ENCODE data around the gene C10orf88.
"Not testable (repeated sequence)": the region's sequence is repeated elsewhere in the genome, so short reads cannot be mapped to it uniquely, and the experiment has no call there.

The C10orf88 gene

DNA sequence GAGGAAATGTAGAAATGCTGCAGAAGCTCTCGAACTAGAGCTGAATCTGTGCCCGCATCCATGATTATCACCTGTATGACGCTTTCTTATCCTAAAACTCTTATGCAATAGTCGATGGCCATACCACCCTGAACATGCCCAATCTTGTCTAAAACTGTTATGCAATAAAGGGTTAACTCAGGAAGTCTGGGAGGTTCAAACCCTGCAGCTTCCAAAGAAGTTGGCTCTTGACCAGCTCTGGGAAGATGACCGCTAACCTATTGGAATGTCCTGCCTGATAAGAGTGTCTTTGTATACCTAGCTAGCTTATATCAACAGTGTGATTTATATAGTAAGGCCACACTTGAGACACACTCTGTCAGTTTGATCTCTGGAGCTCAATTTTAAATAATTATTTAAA lies 3.4 kb upstream of the C10orf88 start:
- no peak for DNase-seq

DNA sequence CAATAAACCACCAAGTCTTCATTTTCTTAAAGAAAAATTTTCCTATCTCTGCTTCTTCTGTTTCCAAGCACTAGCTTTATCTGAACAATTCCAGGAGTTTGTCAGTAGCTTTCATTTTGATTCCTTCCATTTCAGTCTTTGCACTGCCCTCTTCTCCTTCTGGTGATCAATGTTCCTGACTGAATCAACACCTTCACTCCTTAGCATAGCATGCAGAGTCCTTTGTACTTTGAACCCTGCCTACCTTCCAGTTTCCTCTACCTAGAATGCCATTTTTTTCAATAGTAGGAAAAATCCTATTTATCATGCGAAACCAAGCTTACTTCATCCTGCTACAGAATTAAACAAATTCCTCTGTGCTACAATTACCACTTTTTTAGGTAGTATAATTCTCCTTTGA lies 1.9 kb upstream of the C10orf88 start:
- DNase-seq: no peak

DNA sequence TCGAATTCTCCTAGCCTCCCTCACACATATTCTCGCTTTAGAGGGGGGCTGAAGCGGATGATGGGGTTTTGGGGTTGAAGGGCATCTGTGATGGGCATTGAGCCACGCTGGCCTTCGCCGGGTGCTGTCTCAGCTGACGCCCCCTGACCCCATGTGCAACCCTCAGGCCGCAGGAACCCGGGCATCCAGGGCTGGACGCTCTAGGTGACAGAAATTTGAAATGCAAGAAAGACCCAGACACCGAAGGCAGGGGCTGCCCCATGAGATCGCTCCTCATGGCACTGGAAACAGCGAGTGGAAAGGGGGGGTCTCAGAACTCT lies 664 bp upstream of the C10orf88 start:
- DNase-seq: no peak

DNA sequence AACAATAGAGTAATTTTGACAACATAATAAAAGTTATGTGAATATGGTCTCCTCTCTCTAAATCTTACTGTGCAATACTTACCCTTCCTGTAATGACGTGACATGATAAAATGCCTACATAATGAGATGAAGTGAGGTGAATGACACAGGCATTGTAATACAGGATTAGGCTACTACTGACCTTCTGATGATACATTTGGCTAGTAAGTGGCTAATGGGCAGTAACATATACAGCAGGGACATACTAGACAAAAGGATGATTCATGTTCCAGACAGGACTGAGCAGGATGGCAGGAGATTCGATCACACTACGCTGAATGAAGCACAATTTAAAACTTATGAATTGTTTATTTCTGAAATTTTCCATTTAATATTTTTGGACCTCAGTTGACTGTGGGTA lies 4.7 kb downstream of the C10orf88 start:
- no peak for DNase-seq

DNA sequence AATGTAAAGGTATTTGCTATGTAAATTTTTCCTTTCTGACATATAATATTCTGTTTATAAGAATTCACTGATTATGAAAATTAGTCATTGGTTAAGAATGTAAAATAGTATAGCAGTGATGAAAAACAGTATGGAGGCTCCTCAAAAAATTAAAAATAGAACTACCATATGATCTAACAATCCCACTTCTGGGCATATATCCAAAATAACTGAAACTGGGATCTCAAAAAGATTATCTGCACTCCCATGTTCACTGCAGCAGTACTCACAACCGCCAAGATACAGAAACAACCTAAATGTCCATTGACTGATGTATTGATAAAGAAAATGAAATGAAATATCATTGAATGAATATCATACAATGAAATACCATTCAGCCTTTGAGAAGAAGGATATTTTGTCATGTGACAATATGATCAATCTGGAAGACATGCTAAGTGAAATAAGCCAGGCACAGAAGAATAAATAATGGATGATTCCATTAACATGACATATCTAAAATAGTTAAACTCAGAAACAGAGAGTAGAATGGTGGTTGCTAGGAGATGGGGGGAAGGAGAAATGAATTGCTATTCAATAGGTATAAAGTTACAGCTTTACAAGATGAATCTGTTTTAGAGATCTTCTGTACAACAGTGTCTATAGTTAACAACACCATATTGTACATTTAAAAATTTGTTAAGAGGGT lies 14.0 kb downstream of the C10orf88 start:
- no peak for DNase-seq

DNA sequence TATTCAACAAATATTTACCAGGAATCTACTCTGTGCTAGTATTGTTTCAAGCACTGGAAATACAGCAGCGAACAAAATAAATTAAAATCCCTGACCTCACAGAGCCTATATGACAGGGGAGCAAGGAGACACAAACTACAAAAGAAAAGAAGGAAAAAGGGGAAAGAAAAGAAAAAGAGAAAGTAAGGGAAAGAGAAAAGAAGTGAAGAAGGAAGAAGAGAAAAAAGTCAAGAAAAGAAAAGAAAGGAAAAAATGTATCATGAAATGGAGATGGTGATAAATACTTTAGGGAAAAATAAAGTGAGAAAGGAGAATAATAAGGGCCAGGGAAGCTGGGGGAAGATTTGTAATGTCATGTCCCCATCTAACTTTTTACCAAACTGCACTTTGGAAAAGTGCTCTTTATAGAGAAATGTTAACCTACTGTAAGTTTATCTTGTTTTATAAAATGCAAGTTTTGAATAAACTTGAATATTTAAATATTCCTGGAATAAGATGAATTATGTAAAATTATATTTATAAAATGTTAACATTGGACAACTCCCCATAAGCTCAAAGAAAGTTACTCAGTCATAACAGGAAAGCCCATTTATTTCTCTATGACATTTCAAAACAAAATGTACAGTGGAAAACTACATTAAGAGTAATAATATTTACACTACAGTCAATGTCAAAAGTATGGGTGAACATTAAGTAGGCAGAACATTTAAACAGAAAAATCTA lies 14.7 kb downstream of the C10orf88 start:
- no peak for DNase-seq

DNA sequence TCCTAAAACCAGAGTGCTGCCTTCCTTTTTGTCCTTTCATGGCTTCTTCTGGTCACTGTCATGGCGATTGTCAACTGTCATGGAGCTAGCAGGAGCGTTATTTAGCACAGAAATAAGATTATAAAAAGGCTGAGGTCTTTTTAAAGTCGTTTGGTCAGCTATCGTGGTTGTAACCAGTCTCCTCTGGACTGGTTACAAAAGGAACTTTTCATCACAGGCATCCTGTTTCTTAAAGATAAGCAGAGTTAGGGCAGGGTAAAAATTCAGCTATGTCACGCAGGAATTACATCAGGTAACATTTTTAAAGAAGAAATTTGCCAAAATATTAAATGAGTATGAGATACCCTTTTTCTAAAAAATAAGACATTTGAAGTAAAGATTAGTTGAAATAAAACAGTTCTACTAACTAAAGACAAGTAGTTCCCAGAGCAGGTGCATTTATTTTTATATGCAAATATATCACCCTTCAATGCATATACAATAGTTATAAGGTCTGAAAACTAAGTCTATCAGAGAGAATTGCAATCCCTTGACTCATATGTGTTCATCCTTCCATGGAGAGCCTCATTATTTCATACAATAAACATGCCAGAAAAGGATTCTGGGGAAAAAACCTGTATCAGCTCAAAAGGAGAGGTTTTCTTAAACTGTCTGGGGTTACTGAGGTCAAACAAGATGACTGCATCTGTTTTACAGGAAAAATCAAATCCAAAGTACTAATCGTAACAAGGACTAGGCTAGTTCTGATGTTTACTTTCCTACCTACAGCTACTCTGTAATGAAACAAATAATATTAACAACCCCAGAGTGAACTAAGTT lies 22.7 kb downstream of the C10orf88 start:
- no peak for DNase-seq

DNA sequence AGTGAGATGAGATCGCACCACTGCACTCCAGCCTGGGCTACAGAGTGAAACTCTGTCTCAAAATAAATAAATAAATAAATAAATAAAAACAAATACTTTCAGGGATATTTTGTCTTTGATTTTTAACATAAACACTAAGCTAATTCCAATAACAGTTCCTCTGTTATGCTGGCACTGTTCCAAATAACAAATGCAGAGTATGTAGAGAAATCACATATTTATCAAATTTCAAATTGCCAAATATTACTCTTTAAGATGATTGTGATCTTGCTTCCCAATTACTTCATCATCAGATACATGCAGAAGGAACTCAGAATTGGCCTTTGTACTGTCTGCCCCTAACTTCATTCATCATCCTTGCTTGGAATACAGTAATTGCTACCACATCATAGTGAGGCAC lies 23.9 kb downstream of the C10orf88 start:
- no peak for DNase-seq

DNA sequence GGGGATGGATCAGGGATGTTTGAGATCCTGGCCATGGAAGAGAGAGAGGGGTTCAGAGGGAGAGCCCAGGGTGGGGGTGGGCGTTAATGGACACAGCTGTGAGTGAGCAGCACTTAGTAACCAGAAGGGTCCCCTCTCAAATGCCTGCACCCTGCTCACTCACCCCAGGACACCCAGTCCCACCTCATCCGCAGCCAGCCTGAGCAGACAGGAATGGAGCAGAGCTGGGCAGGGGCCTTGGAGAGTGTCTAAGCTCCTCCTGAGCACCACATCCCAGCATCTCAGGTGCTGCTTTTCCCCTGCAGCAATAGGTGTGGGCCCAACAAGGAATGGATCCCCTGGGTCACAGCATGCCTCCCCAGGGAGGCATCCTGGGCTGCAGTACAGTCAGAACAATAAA lies 38.3 kb downstream of the C10orf88 start:
- DNase-seq: no peak

DNA sequence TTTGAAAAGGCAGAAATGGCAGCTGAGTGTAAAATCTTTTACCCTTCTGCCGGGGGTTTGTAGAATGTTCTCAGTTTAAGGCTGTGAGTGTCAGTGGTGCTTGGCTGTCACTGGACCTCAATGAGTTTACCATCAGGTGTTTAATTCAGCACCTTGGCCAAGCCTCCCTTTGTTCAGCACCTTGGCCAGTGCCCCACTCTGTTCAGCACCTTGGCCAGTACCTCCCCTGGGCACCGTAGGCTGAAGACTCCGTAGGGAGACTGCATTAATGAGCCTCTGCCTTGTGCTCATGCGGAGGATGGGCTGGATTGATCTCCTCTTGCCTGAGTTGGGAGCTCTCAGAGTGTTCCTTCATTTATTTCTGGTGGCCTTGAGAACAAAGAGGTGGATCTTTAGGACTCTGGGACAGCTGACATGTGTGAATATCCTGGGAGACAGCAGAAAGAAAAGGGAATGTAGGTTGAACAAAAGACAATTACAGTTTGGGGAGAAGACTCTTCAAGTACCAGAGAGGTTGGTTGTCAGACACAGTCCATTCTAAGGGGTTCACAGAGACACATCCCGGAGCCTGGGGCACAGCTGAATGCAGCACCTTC lies 42.0 kb downstream of the C10orf88 start:
- DNase-seq: peak; percentile 53

DNA sequence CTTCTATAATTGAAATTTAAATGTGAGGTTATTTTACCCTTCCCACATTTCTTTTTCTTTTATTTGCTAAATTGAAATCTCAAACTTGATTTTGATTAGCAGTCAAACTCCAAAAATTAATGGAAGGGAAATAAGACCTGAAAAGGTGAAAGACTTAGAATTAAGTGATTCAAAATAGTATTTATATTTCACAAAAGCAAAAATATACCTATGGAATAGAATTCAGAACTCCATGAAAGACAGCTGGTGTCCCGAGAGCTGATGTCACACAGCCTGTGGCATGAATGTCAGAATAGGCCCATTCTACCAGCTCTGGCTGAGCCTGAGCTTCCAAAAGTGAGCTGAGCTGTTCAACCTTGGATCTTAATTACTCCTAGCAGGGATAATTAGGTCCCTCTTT lies 43.7 kb downstream of the C10orf88 start, which contains the start of gene FAM24A:
Gene FAM24A, plus strand, starts transcription at position 301 of the 400 bp plus-strand sequence. CDS start 1,025 bp downstream, outside the sequence.
- no peak for DNase-seq

DNA sequence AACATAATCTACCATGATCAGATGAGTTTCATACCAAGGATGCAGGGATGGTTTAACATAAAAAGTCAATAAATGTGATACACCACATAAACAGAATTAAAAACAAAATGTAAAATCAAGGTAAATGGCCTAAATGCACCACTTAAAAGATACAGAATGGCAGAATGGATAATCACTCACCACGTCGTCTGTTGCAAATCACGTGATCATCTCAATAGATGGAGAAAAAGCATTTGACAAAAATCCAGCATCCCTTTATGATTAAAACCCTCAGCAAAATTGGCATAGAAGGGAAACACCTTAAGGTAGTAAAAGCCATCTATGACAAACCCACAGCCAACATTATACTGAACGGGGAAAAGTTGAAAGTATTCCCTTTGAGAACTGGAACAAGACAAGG lies 50.2 kb downstream of the C10orf88 start:
- not testable (repeated sequence) for DNase-seq

DNA sequence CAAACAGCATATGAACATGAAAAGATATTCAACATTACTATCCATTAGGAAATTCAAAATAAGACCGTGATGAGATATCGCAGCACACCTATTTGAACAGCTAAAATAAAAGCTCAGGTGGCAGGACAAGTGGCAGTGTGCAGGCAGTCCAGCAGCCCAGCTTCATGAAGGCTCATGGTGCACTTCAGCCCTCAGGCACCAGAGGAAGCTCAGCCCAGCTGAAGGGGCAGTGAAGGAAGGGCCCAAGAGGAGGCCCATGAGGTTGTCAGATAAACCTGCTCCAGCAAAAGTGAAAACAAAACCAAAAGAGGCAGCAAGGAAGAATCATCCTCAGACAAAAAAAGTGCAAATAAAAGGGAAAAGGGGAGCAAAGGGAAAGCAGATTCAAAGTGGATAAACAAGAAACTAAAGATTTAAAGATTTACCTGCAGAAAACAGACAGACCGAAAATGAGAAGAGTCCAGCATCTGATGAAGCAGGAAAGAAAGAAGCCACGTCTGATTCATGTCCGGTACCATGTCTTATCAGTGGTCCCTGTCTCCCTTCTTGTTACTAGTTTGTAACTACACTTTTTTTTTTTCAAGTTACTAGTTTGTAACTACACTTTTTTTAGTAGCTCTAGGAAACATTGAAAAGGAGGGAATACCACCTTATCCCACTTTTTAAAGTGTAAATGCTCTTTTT lies 59.6 kb downstream of the C10orf88 start:
- no peak for DNase-seq

DNA sequence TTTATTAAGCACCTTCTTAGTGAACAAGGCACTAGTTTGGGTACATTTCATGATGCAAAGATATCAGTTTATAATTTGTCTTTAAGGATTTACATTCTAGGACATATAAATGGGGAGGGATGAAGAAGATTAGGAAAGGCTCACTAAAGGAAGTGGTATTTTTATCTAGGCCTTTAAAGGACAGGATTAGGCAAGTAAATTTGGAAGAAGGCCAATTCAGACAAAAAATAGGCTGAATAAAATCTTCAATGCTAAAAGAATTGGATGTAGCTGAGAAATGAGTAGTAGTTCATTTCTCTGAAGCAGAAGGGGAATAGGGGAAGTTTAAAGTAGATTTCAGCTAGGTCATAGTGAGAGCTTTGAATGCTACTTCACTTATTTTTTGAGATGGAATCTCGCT lies 69.9 kb downstream of the C10orf88 start:
- DNase-seq: no peak

DNA sequence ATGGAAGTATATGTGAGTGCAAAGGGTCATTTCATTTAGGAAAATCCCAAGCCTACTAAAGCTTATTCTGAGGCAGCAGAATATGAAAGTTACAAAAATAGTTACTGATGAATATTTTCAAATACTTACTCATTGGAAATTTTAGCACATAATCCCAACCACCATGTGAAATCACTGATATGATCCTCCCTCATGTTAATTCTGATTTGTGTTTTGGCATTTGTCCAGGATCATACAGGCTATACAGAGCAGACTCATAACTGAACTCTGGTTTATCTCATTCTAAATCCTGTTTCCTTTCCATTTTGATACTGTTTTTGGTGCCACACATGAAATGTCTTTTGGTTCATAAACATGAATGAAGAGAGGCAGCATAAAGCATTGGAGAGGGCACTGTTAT lies 71.3 kb downstream of the C10orf88 start:
- DNase-seq: no peak

All from stimulated activated CD4-positive, alpha-beta T cell treated with anti-CD3 and anti-CD28 coated beads, Interleukin-1b, Interleukin-23, amount 100 ng/mL, for 48 hours (primary cell).